Mesodermal cell (in vitro differentiated cells): ENCODE measurements around the gene TBC1D22A.

ENCODE experiments used
- H3K27ac ChIP-seq: 2 replicates; pipeline ENCODE4 v1.7.0; 2013; ENCODE audit warnings: mild to moderate bottlenecking, low read depth, low read length, moderate library complexity; ENCODE audit not compliant: severe bottlenecking
- H3K36me3 ChIP-seq: 2 replicates; pipeline ENCODE4 v1.7.1; 2013; ENCODE audit warnings: mild to moderate bottlenecking, low read length, moderate library complexity; ENCODE audit not compliant: control insufficient read depth, insufficient read depth
- H3K4me1 ChIP-seq: one replicate; pipeline ENCODE4 v1.7.1; 2013; ENCODE audit warnings: mild to moderate bottlenecking, low read length; ENCODE audit not compliant: insufficient read depth, control insufficient read depth, poor library complexity, severe bottlenecking
- H3K4me3 ChIP-seq: 2 replicates; pipeline ENCODE4 v1.7.0; 2013; ENCODE audit warnings: low read length, control low read depth, mild to moderate bottlenecking; ENCODE audit not compliant: insufficient read depth, poor library complexity, severe bottlenecking; ENCODE audit errors: extremely low read depth
- H3K9me3 ChIP-seq: 2 replicates; pipeline ENCODE4 v1.7.1; 2013; ENCODE audit warnings: mild to moderate bottlenecking, low read length, moderate library complexity; ENCODE audit not compliant: control insufficient read depth
- WGBS, 2 experiments: methylation state at CpG; one replicate each; pipeline ENCODE4 v1.1.5; 2013; ENCODE audit warnings: missing lambda C conversion rate in 2 of 2; ENCODE audit not compliant: insufficient coverage in 2 of 2; 5-methylcytosine and 5-hydroxymethylcytosine counted together

The TBC1D22A gene

GRCh38 chr22:46891382-46891951 lies 129.0 kb downstream of the TBC1D22A start:
- Histone ChIP-seq H3K27ac (no peak overlapping the region), H3K36me3 (peaks cover 11% of the 10 kb centered on the region), H3K9me3 (no peaks in the 10 kb centered on the region), H3K4me1 (no peaks in the 10 kb centered on the region), H3K4me3 (no peak overlapping the region)
- WGBS, 2 experiments = 97 to 98% methylated on average over 4 of the region's 5 CpGs

GRCh38 chr22:46892866-46893265 lies 130.4 kb downstream of the TBC1D22A start:
- Histone ChIP-seq H3K36me3 (peaks cover 16% of the 10 kb centered on the region), H3K27ac (no peak overlapping the region)
- 83 to 85% methylated on average over 13 to 15 of the region's 15 CpGs for WGBS, 2 experiments

GRCh38 chr22:46893281-46894020 lies 131.0 kb downstream of the TBC1D22A start:
- WGBS, 2 experiments = 85 to 96% methylated on average over 9 to 10 of the region's 10 CpGs
- Histone ChIP-seq H3K36me3 (peaks cover 13% of the 10 kb centered on the region), H3K27ac (peak overlapping the region; percentile 59), H3K4me3 (no peak overlapping the region), H3K9me3 (no peaks in the 10 kb centered on the region), H3K4me1 (no peaks in the 10 kb centered on the region)

More at GRCh38 chr22:46892866-46893265, 130.4 kb downstream of the TBC1D22A start:
- H3K9me3 ChIP-seq = no peaks in the 10 kb centered on the region
- H3K4me1 ChIP-seq = no peaks in the 10 kb centered on the region
- H3K4me3 ChIP-seq = no peak overlapping the region

GRCh38 chr22:46894081-46894671 lies 131.7 kb downstream of the TBC1D22A start:
- Histone ChIP-seq H3K4me1 (no peaks in the 10 kb centered on the region), H3K4me3 (no peak overlapping the region), H3K27ac (peak overlapping the region; percentile 59), H3K36me3 (peaks cover 12% of the 10 kb centered on the region), H3K9me3 (no peaks in the 10 kb centered on the region)
- WGBS, 2 experiments = 93 to 95% methylated on average over 11 to 12 of the region's 12 CpGs

GRCh38 chr22:46894851-46895640 lies 132.6 kb downstream of the TBC1D22A start:
- H3K4me3 ChIP-seq = no peak overlapping the region
- H3K36me3 ChIP-seq = peaks cover 12% of the 10 kb centered on the region
- no peak overlapping the region for H3K27ac ChIP-seq
- H3K9me3 ChIP-seq = no peaks in the 10 kb centered on the region
- 98% methylated on average over 11 to 12 of the region's 15 CpGs for WGBS, 2 experiments
- no peaks in the 10 kb centered on the region for H3K4me1 ChIP-seq

GRCh38 chr22:46895753-46896152 lies 133.3 kb downstream of the TBC1D22A start:
- no peaks in the 10 kb centered on the region for H3K9me3 ChIP-seq
- H3K4me1 ChIP-seq = no peaks in the 10 kb centered on the region
- H3K36me3 ChIP-seq = peaks cover 12% of the 10 kb centered on the region
- no peak overlapping the region for H3K27ac ChIP-seq
- WGBS, 2 experiments = 90 to 94% methylated on average over 9 to 10 of the region's 11 CpGs
- H3K4me3 ChIP-seq = no peak overlapping the region

GRCh38 chr22:46896166-46896565 lies 133.7 kb downstream of the TBC1D22A start:
- Histone ChIP-seq H3K4me3 (no peak overlapping the region), H3K36me3 (peaks cover 12% of the 10 kb centered on the region), H3K27ac (no peak overlapping the region), H3K9me3 (no peaks in the 10 kb centered on the region), H3K4me1 (no peaks in the 10 kb centered on the region)
- WGBS, 2 experiments = no CpG with 5 or more reads among the region's 4 CpGs

- Histone ChIP-seq H3K36me3 (peaks cover 12% of the 10 kb centered on the region), H3K4me3 (no peak overlapping the region), H3K27ac (no peak overlapping the region), H3K4me1 (no peaks in the 10 kb centered on the region), H3K9me3 (no peaks in the 10 kb centered on the region)
- WGBS, 2 experiments = 87 to 97% methylated on average over 12 to 13 of the region's 13 CpGs
Observed at GRCh38 chr22:46896568-46897245, 134.3 kb downstream of the TBC1D22A start.

- Histone ChIP-seq H3K4me3 (no peak overlapping the region), H3K27ac (no peak overlapping the region), H3K9me3 (no peaks in the 10 kb centered on the region), H3K36me3 (peaks cover 11% of the 10 kb centered on the region), H3K4me1 (peaks cover 5% of the 10 kb centered on the region)
- 96 to 100% methylated on average over 3 to 4 of the region's 4 CpGs for WGBS, 2 experiments
Observed at GRCh38 chr22:46897246-46897623, 134.8 kb downstream of the TBC1D22A start.

GRCh38 chr22:46900549-46900948 lies 138.1 kb downstream of the TBC1D22A start:
- H3K4me1 ChIP-seq = peaks cover 19% of the 10 kb centered on the region
- 71 to 96% methylated on average over 1 to 5 of the region's 5 CpGs for WGBS, 2 experiments
- H3K4me3 ChIP-seq = no peak overlapping the region
- H3K36me3 ChIP-seq = peaks cover 14% of the 10 kb centered on the region
- H3K27ac ChIP-seq = no peak overlapping the region
- no peaks in the 10 kb centered on the region for H3K9me3 ChIP-seq
